PFSK-1 (cell line): ENCODE results near the gene TMEM63A.

Experiments
- FOXP2 ChIP-seq: optimal IDR thresholded peaks from 2 replicates; pipeline ENCODE3; 2011; ENCODE audit warnings: borderline replicate concordance, control low read depth, inconsistent platforms; ENCODE audit not compliant: insufficient read depth; ENCODE audit errors: extremely low read length, extremely low read depth
- POLR2AphosphoS5 ChIP-seq: IDR thresholded peaks from 2 replicates; pipeline ENCODE4 v1.6.1; 2012; ENCODE audit warnings: low read depth, mild to moderate bottlenecking, control low read depth, low read length, moderate library complexity
- REST ChIP-seq, 2 experiments: IDR thresholded peaks; 2 replicates each; pipeline versions ENCODE4 v1.6.1 to v1.8.0; 2011 to 2012; ENCODE audit warnings: low read depth in 2 of 2, low read length in 2 of 2, control low read depth in 1 of 2, inconsistent platforms in 1 of 2, mild to moderate bottlenecking in 1 of 2, moderate library complexity in 1 of 2; ENCODE audit not compliant: insufficient read depth in 1 of 2
- SIN3A ChIP-seq: IDR thresholded peaks from 2 replicates; pipeline ENCODE4 v1.6.1; 2012; ENCODE audit warnings: mild to moderate bottlenecking, low read length, moderate library complexity, borderline replicate concordance; ENCODE audit not compliant: insufficient read depth
- TAF1 ChIP-seq: IDR thresholded peaks from 2 replicates; pipeline ENCODE4 v1.6.1; 2012; ENCODE audit warnings: low read length, control low read depth, borderline replicate concordance; ENCODE audit not compliant: insufficient read depth

The TMEM63A gene

GRCh38 chr1:225845097-225845496, 37.1 kb downstream of the TMEM63A start:
- no peak for TF ChIP-seq REST (IDR thresholded peaks at IDR 0.05; ENCODE audit: insufficient read depth in 1 of 2, low read depth in 2 of 2, low read length in 2 of 2)
- no peak for TF ChIP-seq SIN3A
- no peak for TF ChIP-seq FOXP2
- TF ChIP-seq TAF1: no peak
- TF ChIP-seq POLR2AphosphoS5: no peak

GRCh38 chr1:225844236-225845061, 37.7 kb downstream of the TMEM63A start:
- no peak for TF ChIP-seq FOXP2
- TF ChIP-seq POLR2AphosphoS5: no peak
- TF ChIP-seq REST (IDR thresholded peaks at IDR 0.05; ENCODE audit: insufficient read depth in 1 of 2, low read depth in 2 of 2, low read length in 2 of 2): no peak
- no peak for TF ChIP-seq TAF1
- TF ChIP-seq SIN3A: no peak

GRCh38 chr1:225843426-225843795, 38.8 kb downstream of the TMEM63A start:
- TF ChIP-seq SIN3A (no peak), TAF1 (no peak), POLR2AphosphoS5 (no peak), FOXP2 (no peak), REST (IDR thresholded peaks at IDR 0.05; ENCODE audit: insufficient read depth in 1 of 2, low read depth in 2 of 2, low read length in 2 of 2) (no peak)

GRCh38 chr1:225842788-225843425, 39.3 kb downstream of the TMEM63A start:
- TF ChIP-seq REST (IDR thresholded peaks at IDR 0.05; ENCODE audit: insufficient read depth in 1 of 2, low read depth in 2 of 2, low read length in 2 of 2): no peak
- no peak for TF ChIP-seq FOXP2
- TF ChIP-seq TAF1: no peak
- TF ChIP-seq POLR2AphosphoS5: no peak
- no peak for TF ChIP-seq SIN3A
